ENCODE measurements around the gene LCE2D.

LCE2D gene

DNA sequence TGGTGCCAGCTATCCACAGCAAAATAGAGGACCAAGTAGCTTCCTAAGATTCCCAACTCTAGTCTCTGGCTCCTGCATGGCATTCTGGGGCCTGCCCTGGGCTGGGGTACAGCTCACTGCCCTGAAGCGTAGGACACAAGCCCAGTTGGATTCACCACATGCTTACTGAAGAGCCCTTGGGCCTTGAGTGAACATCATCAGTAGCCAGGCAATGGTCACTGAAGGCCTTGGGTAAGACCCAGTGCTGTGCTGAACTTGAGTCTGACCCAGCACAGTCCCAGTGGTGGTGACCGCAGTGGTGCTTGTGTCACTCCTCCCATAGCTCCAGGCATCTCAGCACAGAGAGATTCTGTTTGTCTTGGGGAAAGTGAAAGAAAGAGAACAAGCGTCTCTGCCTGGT, 32.6 kb upstream of the LCE2D start:
- in situ Hi-C loops (cut with MboI; ENCODE audit: low sequenced_read_pairs, unreplicated experiment): no loop called here
- TF ChIP-seq, protein P1, sequence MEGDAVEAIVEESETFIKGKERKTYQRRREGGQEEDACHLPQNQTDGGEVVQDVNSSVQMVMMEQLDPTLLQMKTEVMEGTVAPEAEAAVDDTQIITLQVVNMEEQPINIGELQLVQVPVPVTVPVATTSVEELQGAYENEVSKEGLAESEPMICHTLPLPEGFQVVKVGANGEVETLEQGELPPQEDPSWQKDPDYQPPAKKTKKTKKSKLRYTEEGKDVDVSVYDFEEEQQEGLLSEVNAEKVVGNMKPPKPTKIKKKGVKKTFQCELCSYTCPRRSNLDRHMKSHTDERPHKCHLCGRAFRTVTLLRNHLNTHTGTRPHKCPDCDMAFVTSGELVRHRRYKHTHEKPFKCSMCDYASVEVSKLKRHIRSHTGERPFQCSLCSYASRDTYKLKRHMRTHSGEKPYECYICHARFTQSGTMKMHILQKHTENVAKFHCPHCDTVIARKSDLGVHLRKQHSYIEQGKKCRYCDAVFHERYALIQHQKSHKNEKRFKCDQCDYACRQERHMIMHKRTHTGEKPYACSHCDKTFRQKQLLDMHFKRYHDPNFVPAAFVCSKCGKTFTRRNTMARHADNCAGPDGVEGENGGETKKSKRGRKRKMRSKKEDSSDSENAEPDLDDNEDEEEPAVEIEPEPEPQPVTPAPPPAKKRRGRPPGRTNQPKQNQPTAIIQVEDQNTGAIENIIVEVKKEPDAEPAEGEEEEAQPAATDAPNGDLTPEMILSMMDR (IDR thresholded peaks at IDR 0.05; ENCODE audit: borderline replicate concordance, control extremely low read depth, extremely low read depth, insufficient read depth, missing control alignments): no peak
- no peak for DNase-seq (ENCODE audit: low spot score)

DNA sequence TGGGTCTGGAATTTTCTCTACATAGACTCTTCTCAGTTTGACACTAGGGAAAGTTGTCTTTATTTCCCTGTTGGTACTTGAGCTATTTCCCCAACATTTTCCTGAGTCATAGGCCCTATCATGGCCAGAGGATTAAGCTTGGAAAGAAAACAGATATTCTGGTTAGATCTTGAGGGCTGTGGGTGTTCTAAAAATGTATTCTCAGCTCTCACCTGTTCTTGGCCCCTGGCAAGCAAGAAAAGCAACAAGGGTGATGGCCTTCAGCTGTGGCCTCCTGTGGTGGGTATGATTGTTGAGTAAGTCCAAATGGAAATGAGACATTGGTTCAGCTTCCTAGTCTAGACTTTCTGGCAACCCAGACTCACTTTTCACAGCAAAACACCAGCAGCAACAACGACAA, 22.8 kb upstream of the LCE2D start:
- in situ Hi-C loops (cut with MboI; ENCODE audit: low sequenced_read_pairs, unreplicated experiment): no loop called here
- no peak for DNase-seq (ENCODE audit: low spot score)
- TF ChIP-seq, protein P1 (IDR thresholded peaks at IDR 0.05; ENCODE audit: borderline replicate concordance, control extremely low read depth, extremely low read depth, insufficient read depth, missing control alignments): no peak

DNA sequence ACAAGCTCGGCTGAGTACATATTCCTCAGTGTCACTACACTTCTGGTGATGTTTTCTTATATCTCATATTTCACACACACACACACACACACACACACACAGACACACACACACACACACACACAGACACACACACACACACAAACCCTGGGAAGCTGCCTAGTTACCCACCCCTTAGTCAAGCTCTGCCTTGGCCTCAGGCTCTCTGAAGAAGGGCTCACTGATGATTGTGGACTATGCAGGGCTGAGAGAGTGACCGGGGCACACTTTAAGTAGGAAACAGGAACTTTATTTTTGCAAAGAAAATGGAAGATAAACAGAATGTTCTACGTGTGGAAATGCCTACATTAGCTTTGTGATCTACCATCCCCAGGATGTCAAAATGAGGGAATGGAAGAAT, 19.2 kb upstream of the LCE2D start:
- TF ChIP-seq, protein P1 (IDR thresholded peaks at IDR 0.05; ENCODE audit: borderline replicate concordance, control extremely low read depth, extremely low read depth, insufficient read depth, missing control alignments): no peak
- no peak for DNase-seq (ENCODE audit: low spot score)
- in situ Hi-C loops (cut with MboI; ENCODE audit: low sequenced_read_pairs, unreplicated experiment): no loop called here

DNA sequence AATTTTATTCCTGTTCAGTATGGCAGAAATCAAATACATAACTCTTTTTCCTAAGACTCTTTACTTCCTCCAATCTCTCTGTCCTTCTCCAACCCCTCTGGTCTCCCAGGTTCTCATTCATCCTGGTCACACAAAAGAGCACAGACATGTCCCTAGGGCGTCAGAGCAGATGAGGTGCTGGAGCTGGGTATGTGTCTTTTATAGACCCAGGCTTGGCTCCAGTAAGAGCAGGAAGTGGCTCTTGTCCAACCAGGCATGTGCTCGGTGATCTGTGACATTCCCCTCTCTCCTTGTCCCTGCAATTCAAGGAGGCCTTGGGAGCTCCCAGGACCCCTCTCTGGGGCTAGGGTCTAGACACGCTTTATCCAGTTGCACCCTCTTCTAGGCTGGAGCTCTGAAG, 18.0 kb upstream of the LCE2D start:
- DNase-seq (ENCODE audit: low spot score): no peak
- in situ Hi-C loops (cut with MboI; ENCODE audit: low sequenced_read_pairs, unreplicated experiment): no loop called here
- TF ChIP-seq, protein P1 (IDR thresholded peaks at IDR 0.05; ENCODE audit: borderline replicate concordance, control extremely low read depth, extremely low read depth, insufficient read depth, missing control alignments): no peak

DNA sequence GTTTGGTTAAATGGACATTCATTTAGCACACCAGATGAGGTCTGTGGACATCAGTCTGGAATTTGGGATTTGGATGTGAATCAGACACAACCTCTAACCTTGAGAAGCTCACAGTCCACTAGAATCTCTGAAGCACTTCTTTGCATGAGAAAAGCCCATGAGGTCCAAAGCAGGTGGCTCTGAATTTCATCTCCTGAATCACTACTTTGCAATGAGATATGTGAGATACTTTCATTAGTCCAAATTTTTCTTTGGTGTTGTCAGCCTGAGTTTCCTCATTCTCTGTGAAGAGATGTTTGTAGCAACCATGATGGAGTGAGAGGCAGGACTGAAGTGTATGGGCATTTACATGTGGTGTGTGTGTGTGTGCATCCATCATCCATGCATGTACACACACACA, 16.5 kb upstream of the LCE2D start:
- in situ Hi-C loops (cut with MboI; ENCODE audit: low sequenced_read_pairs, unreplicated experiment): no loop called here
- TF ChIP-seq, protein P1 (IDR thresholded peaks at IDR 0.05; ENCODE audit: borderline replicate concordance, control extremely low read depth, extremely low read depth, insufficient read depth, missing control alignments): no peak
- DNase-seq (ENCODE audit: low spot score): no peak

DNA sequence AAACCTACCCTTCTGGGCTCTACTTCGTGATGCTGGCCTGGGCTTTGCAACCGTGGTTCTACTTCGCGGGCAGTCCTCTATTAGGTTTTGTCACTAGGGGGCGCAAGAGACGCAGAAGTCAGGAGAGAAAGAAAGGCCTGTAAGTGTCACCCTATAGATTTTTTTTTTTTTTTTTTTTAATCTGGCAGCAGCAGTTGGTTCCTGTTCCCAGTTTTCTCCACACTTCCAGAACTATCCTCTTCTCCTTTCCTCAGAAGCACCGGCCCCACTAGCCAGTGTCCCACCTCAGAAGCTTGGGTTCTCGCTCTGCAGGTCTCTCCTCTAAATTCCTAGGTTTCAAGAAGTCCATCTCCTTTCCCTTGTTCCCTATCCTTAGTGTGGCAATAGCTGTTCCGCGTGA, 9.1 kb upstream of the LCE2D start:
- in situ Hi-C loops (cut with MboI; ENCODE audit: low sequenced_read_pairs, unreplicated experiment): loop anchor here (25.0 kb wide), 1 partner anchor 283 kb away; the partner anchor contains the start of gene SPRR5
- TF ChIP-seq, protein P1 (IDR thresholded peaks at IDR 0.05; ENCODE audit: borderline replicate concordance, control extremely low read depth, extremely low read depth, insufficient read depth, missing control alignments): peak; percentile 73
- DNase-seq (ENCODE audit: low spot score): peak; percentile 65

DNA sequence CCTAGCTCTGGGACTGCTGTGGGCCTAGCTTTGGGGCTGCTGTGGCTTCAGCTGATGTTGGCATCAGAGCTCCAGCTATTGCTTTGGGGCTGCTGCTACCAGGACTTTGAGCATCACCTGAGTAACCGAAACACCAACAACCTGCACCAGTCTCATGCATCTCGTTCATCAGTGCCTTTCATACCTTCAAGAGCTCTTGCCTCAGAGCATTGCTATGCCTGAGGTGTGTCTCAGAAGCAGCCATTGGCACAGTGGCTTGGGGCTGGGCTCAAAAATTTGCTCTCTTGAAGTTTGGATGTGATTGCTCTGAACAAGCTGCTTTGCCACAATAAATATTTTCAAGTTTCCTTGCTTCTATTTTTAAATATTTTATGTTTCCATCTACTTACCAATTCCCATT, 6.7 kb upstream of the LCE2D start:
- TF ChIP-seq, protein P1 (IDR thresholded peaks at IDR 0.05; ENCODE audit: borderline replicate concordance, control extremely low read depth, extremely low read depth, insufficient read depth, missing control alignments): no peak
- in situ Hi-C loops (cut with MboI; ENCODE audit: low sequenced_read_pairs, unreplicated experiment): loop anchor here (25.0 kb wide), 1 partner anchor 281 kb away; the partner anchor contains the start of gene SPRR5
- DNase-seq (ENCODE audit: low spot score): no peak

All from GM13976 (cell line).